H1 (cell line): ENCODE results near the gene DSCAM. TPM values are rescaled to one million over a fixed set of nuclear protein-coding genes. Genes with fewer than 3 reads are reported as not detected.

ENCODE experiments used
- CTCF ChIA-PET: fragments of 300-600 bp; sonication (Branson Sonifier 250); formaldehyde crosslinking; loops from one replicate; lab custom pipeline; 2021; ENCODE audit not compliant: partially characterized antibody; lab: Charles Lee
- POLR2A ChIA-PET: fragments of 300-600 bp; sonication (Branson Sonifier 250); formaldehyde crosslinking; loops from one replicate; lab custom pipeline; 2021; ENCODE audit warnings: inconsistent platforms; ENCODE audit not compliant: partially characterized antibody; lab: Charles Lee
- DNase-seq, 2 experiments: peaks; one replicate each; pipeline versions ENCODE4 v3.0.0 to v3.0.0-alpha.2; 2010 to 2022; ENCODE audit warnings: low spot score in 2 of 2, low read depth in 1 of 2, mixed read lengths in 1 of 2
- FAIRE-seq: peaks from 2 replicates; lab custom pipeline; 2011; peaks lifted over from hg19 to GRCh38; lab: Jason Lieb, UNC
- H2AFZ ChIP-seq: 2 replicates; pipeline ENCODE4 v1.8.1; 2012; ENCODE audit warnings: low read length, inconsistent platforms
- H2AK5ac ChIP-seq: 2 replicates; pipeline ENCODE4 v1.6.1; 2013; ENCODE audit warnings: low read depth, low read length
- H2BK120ac ChIP-seq: replicated peaks from 2 replicates; pipeline ENCODE3; 2013; ENCODE audit warnings: low read depth, low read length, inconsistent platforms
- H2BK12ac ChIP-seq: 2 replicates; pipeline ENCODE4 v1.6.1; 2013; ENCODE audit warnings: low read depth, low read length
- H2BK15ac ChIP-seq: 2 replicates; pipeline ENCODE4 v1.6.1; 2013; ENCODE audit warnings: low read length
- H2BK20ac ChIP-seq: 2 replicates; pipeline ENCODE4 v1.6.1; 2013; ENCODE audit warnings: low read length
- H2BK5ac ChIP-seq: 2 replicates; pipeline ENCODE4 v1.6.1; 2013; ENCODE audit warnings: low read depth, low read length
- H3K14ac ChIP-seq: 2 replicates; pipeline ENCODE4 v1.6.1; 2013; ENCODE audit warnings: inconsistent platforms; ENCODE audit not compliant: insufficient read length
- H3K18ac ChIP-seq: 2 replicates; pipeline ENCODE4 v1.6.1; 2013; ENCODE audit warnings: low read length; ENCODE audit errors: extremely low read depth
- H3K23ac ChIP-seq: 2 replicates; pipeline ENCODE4 v1.6.1; 2013; ENCODE audit warnings: inconsistent platforms; ENCODE audit not compliant: insufficient read length
- H3K23me2 ChIP-seq: 2 replicates; pipeline ENCODE4 v1.6.1; 2013; ENCODE audit warnings: low read depth, low read length
- H3K27ac ChIP-seq: 2 replicates; pipeline ENCODE4 v1.6.1; 2011; ENCODE audit warnings: low read depth, low read length, inconsistent platforms
- H3K27me3 ChIP-seq, 4 experiments: replicated peaks in 1 of 4; 1 replicate in 1 of 4; 2 replicates in 3 of 4; pipeline versions ENCODE4 v1.6.1 to v1.8.1; 2011 to 2013; ENCODE audit warnings: low read length in 3 of 4, mild to moderate bottlenecking in 3 of 4, inconsistent platforms in 2 of 4, mixed read lengths in 2 of 4, moderate library complexity in 1 of 4; ENCODE audit not compliant: control insufficient read depth in 3 of 4, insufficient read depth in 3 of 4; ENCODE audit errors: extremely low read depth in 1 of 4
- H3K36me3 ChIP-seq, 4 experiments: 2 replicates each; pipeline versions ENCODE4 v1.6.1 to v1.8.1; 2011 to 2013; ENCODE audit warnings: mild to moderate bottlenecking in 4 of 4, low read length in 3 of 4, moderate library complexity in 2 of 4, control low read depth in 1 of 4, inconsistent platforms in 1 of 4; ENCODE audit not compliant: insufficient read depth in 4 of 4, control insufficient read depth in 2 of 4
- H3K4ac ChIP-seq: replicated peaks from 2 replicates; pipeline ENCODE3; 2013; ENCODE audit warnings: low read length, low read depth, mixed read lengths, inconsistent platforms; ENCODE audit not compliant: insufficient read length
- H3K4me1 ChIP-seq, 4 experiments: replicated peaks in 1 of 4; 1 replicate in 1 of 4; 2 replicates in 3 of 4; pipeline versions ENCODE4 v1.6.1 to v1.8.1; 2011 to 2013; ENCODE audit warnings: low read length in 3 of 4, inconsistent platforms in 2 of 4, mixed read lengths in 1 of 4; ENCODE audit not compliant: insufficient read depth in 4 of 4, control insufficient read depth in 3 of 4
- H3K4me2 ChIP-seq, 2 experiments: 2 replicates each; pipeline versions ENCODE4 v1.6.1 to v1.8.1; 2011 to 2013; ENCODE audit warnings: low read depth in 2 of 2, low read length in 2 of 2, control low read depth in 1 of 2, inconsistent platforms in 1 of 2, mild to moderate bottlenecking in 1 of 2; ENCODE audit not compliant: insufficient read depth in 1 of 2
- H3K4me3 ChIP-seq, 4 experiments: fragments of 200-600, 300-600 bp in 1 of 4; sonication (generic), shearing (Covaris generic), sonication (Bioruptor Twin) in 1 of 4; 2 replicates each; pipeline versions ENCODE4 v1.5.1 to v1.8.1; 2011 to 2016; ENCODE audit warnings: low read length in 4 of 4, low read depth in 3 of 4, control low read depth in 2 of 4, inconsistent platforms in 2 of 4, mild to moderate bottlenecking in 2 of 4, mixed read lengths in 1 of 4, moderate library complexity in 1 of 4; ENCODE audit not compliant: insufficient read depth in 2 of 4; ENCODE audit errors: extremely low read depth in 1 of 4
- H3K56ac ChIP-seq: replicated peaks from 2 replicates; pipeline ENCODE3; 2013; ENCODE audit warnings: low read depth, mild to moderate bottlenecking, mixed read lengths, low read length, inconsistent platforms; ENCODE audit not compliant: insufficient read length
- H3K79me1 ChIP-seq: 2 replicates; pipeline ENCODE4 v1.6.1; 2013; ENCODE audit warnings: low read depth, low read length, control low read depth
- H3K79me2 ChIP-seq, 2 experiments: 2 replicates each; pipeline versions ENCODE4 v1.6.1 to v1.8.1; 2012 to 2013; ENCODE audit warnings: low read length in 2 of 2, mild to moderate bottlenecking in 2 of 2, inconsistent platforms in 1 of 2; ENCODE audit not compliant: insufficient read depth in 2 of 2, control insufficient read depth in 1 of 2
- H3K9ac ChIP-seq, 4 experiments: replicated peaks in 1 of 4; 1 replicate in 1 of 4; 2 replicates in 3 of 4; pipeline versions ENCODE4 v1.6.1 to v1.8.1; 2011 to 2013; ENCODE audit warnings: low read depth in 3 of 4, low read length in 3 of 4, control low read depth in 2 of 4, mild to moderate bottlenecking in 2 of 4, moderate library complexity in 2 of 4, inconsistent platforms in 1 of 4; ENCODE audit errors: extremely low read depth in 1 of 4
- H3K9me3 ChIP-seq, 2 experiments: 2 replicates each; pipeline versions ENCODE4 v1.6.1 to v1.8.1; 2012 to 2013; ENCODE audit warnings: mild to moderate bottlenecking in 2 of 2, moderate library complexity in 2 of 2, control low read depth in 1 of 2, inconsistent platforms in 1 of 2, low read depth in 1 of 2, low read length in 1 of 2, mixed read lengths in 1 of 2; ENCODE audit not compliant: insufficient read depth in 2 of 2
- H4K20me1 ChIP-seq, 2 experiments: replicated peaks in 1 of 2; 2 replicates each; pipeline versions ENCODE3 to v1.8.1; 2011 to 2013; ENCODE audit warnings: inconsistent platforms in 2 of 2, low read length in 2 of 2, mild to moderate bottlenecking in 1 of 2; ENCODE audit not compliant: insufficient read depth in 2 of 2, control insufficient read depth in 1 of 2
- H4K5ac ChIP-seq: 2 replicates; pipeline ENCODE4 v1.6.1; 2013; ENCODE audit warnings: low read length, low read depth, mixed read lengths, inconsistent platforms; ENCODE audit not compliant: insufficient read length
- H4K8ac ChIP-seq: 2 replicates; pipeline ENCODE4 v1.8.0; 2013; ENCODE audit warnings: mild to moderate bottlenecking, moderate library complexity, low read length, inconsistent platforms; ENCODE audit not compliant: insufficient read depth; ENCODE audit errors: extremely low read depth
- H4K91ac ChIP-seq: replicated peaks from 2 replicates; pipeline ENCODE3; 2013; ENCODE audit warnings: low read length, mixed read lengths, inconsistent platforms; ENCODE audit not compliant: insufficient read length
- BACH1 ChIP-seq: IDR thresholded peaks from 2 replicates; pipeline ENCODE4 v1.6.1; 2012; ENCODE audit warnings: low read length, improper control_type of control experiment
- CREB1 ChIP-seq: IDR thresholded peaks from 2 replicates; pipeline ENCODE4 v1.6.1; 2012; ENCODE audit warnings: inconsistent platforms
- EGR1 ChIP-seq: IDR thresholded peaks from 2 replicates; pipeline ENCODE4 v1.6.1; 2011; ENCODE audit warnings: low read depth, low read length, borderline replicate concordance
- EP300 ChIP-seq, 2 experiments: IDR thresholded peaks; 1 replicate in 1 of 2; 2 replicates in 1 of 2; pipeline ENCODE4 v1.6.1; 2011 to 2012; ENCODE audit warnings: low read depth in 2 of 2, low read length in 2 of 2, mild to moderate bottlenecking in 2 of 2, borderline replicate concordance in 1 of 2, inconsistent platforms in 1 of 2, moderate library complexity in 1 of 2
- GTF2F1 ChIP-seq: IDR thresholded peaks from 2 replicates; pipeline ENCODE4 v1.6.1; 2012; ENCODE audit warnings: low read depth, low read length, improper control_type of control experiment, borderline replicate concordance
- JUND ChIP-seq: IDR thresholded peaks from 2 replicates; pipeline ENCODE4 v1.6.1; 2011; ENCODE audit warnings: mild to moderate bottlenecking, improper control_type of control experiment, low read length
- POLR2A ChIP-seq, 2 experiments: IDR thresholded peaks; 1 replicate in 1 of 2; 2 replicates in 1 of 2; pipeline ENCODE4 v1.6.1; 2011; ENCODE audit warnings: low read depth in 2 of 2, low read length in 2 of 2, mild to moderate bottlenecking in 2 of 2; ENCODE audit errors: control extremely low read depth in 1 of 2
- RBBP5 ChIP-seq: IDR thresholded peaks from 2 replicates; pipeline ENCODE4 v1.7.1; 2012; ENCODE audit warnings: low read depth, mild to moderate bottlenecking, inconsistent platforms, low read length, moderate library complexity, borderline replicate concordance
- SIX5 ChIP-seq: IDR thresholded peaks from 2 replicates; pipeline ENCODE4 v1.6.1; 2011; ENCODE audit warnings: mild to moderate bottlenecking, low read depth, low read length
- SP2 ChIP-seq: IDR thresholded peaks from 2 replicates; pipeline ENCODE4 v1.6.1; 2012; ENCODE audit warnings: mild to moderate bottlenecking, low read length, inconsistent platforms
- SP4 ChIP-seq: IDR thresholded peaks from 2 replicates; pipeline ENCODE4 v1.6.1; 2012; ENCODE audit warnings: low read length, inconsistent platforms
- SRF ChIP-seq: IDR thresholded peaks from 2 replicates; pipeline ENCODE4 v1.6.1; 2011; ENCODE audit warnings: mild to moderate bottlenecking, low read depth, low read length, moderate library complexity
- SUZ12 ChIP-seq: fragments of 200-600 bp; sonication (generic); IDR thresholded peaks from 2 replicates; pipeline ENCODE4 v1.6.1; 2012; ENCODE audit warnings: mild to moderate bottlenecking, inconsistent platforms, low read length, moderate library complexity, mixed read lengths
- TCF12 ChIP-seq: IDR thresholded peaks from 2 replicates; pipeline ENCODE4 v1.6.1; 2011; ENCODE audit warnings: low read depth, mild to moderate bottlenecking, low read length
- WGBS, 2 experiments: shearing (Covaris generic) in 1 of 2; methylation state at CpG; one replicate each; pipeline versions ENCODE4 v1.1.6 to v1.1.7; 2013 to 2015; ENCODE audit warnings: low lambda C conversion rate in 2 of 2, mixed read lengths in 2 of 2, inconsistent platforms in 1 of 2, low coverage in 1 of 2, missing lambda C conversion rate in 1 of 2; ENCODE audit not compliant: insufficient replicate concordance in 2 of 2, insufficient coverage in 1 of 2, insufficient read length in 1 of 2; ENCODE audit errors: extremely low coverage in 1 of 2, missing lambda C conversion rate in 1 of 2; 5-methylcytosine and 5-hydroxymethylcytosine counted together
- polyA plus RNA-seq, 7 experiments: library from polyadenylated mRNA; depleted of rRNA in 3 of 7; stranded (reverse) in 5 of 7; unstranded in 2 of 7; fragments of >200 nt in 5 of 7; fragments of 200-250 nt in 2 of 7; gene quantifications; 1 replicate in 5 of 7; 2 replicates in 1 of 7; 4 replicates in 1 of 7; pipeline versions ENCODE4 v1.2.1 to v1.2.3, GENCODE V29; 2011 to 2013; ENCODE audit warnings: missing spikeins in 2 of 7, mixed read lengths in 2 of 7
- total RNA-seq: library from RNA; stranded (reverse); fragmentation: NEBNext Ultra II Directional; extraction: Animal tissue kit (Norgen Biotek cat#: 25700); gene quantifications from 2 replicates; pipeline ENCODE4 v1.2.1, GENCODE V29; 2021
- TF ChIP-seq, protein P1 (sequence below): IDR thresholded peaks from 2 replicates; pipeline ENCODE4 v1.6.1; 2012; ENCODE audit warnings: inconsistent platforms
- TF ChIP-seq, protein P2 (sequence below): IDR thresholded peaks from 2 replicates; pipeline ENCODE4 v1.6.1; 2011; ENCODE audit warnings: low read depth, mild to moderate bottlenecking, low read length; ENCODE audit not compliant: insufficient read depth

The DSCAM gene
- total and polyA plus RNA-seq, 2 of the 8 experiments (the other 6 are each of a cell fraction or from before 2014, with no cell fraction given): 0.02 to 0.15 TPM

DNA sequence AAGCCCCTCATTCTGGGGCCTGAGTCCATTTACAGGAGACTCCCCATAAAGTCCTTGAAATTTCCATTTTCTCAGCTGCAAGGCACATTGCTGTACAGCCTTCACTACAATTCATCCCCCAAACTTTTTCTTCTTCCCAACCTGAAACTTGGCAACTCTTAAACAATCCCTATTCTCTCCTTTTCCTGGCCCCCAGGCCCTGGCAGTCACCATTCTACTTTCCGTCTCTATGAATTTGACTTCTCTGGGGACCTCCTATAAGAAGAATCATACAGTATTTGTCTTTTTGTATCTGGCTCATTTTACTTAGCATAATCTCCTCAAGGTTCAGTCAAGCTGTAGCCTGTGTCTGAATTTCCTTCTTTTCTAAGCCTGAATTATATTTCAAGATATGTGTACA, 646.8 kb downstream of the DSCAM start:
- H3K79me1 ChIP-seq: no peaks in the 10 kb centered on the region
- H4K91ac ChIP-seq: no peak overlapping the region
- TF ChIP-seq TCF12 (no peak), BACH1 (no peak), CREB1 (no peak), RBBP5 (no peak), EGR1 (no peak), POLR2A (IDR thresholded peaks at IDR 0.05; ENCODE audit: control extremely low read depth in 1 of 2, low read depth in 2 of 2, low read length in 2 of 2) (no peak), SUZ12 (no peak), SP2 (no peak), SP4 (no peak), EP300 (IDR thresholded peaks at IDR 0.05; ENCODE audit: borderline replicate concordance in 1 of 2, low read depth in 2 of 2, low read length in 2 of 2) (no peak), SRF (no peak), GTF2F1 (no peak), SIX5 (no peak), JUND (no peak)
- TF ChIP-seq, protein P1, sequence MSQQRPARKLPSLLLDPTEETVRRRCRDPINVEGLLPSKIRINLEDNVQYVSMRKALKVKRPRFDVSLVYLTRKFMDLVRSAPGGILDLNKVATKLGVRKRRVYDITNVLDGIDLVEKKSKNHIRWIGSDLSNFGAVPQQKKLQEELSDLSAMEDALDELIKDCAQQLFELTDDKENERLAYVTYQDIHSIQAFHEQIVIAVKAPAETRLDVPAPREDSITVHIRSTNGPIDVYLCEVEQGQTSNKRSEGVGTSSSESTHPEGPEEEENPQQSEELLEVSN: no peak
- TF ChIP-seq, protein P2, sequence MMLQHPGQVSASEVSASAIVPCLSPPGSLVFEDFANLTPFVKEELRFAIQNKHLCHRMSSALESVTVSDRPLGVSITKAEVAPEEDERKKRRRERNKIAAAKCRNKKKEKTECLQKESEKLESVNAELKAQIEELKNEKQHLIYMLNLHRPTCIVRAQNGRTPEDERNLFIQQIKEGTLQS: no peak

More for the DNA sequence above, 646.8 kb downstream of the DSCAM start:
- H2AK5ac ChIP-seq: no peak overlapping the region
- no peak overlapping the region for H2BK15ac ChIP-seq
- no peaks in the 10 kb centered on the region for H3K23me2 ChIP-seq
- H3K9ac ChIP-seq: no peak overlapping the region
- no peaks in the 10 kb centered on the region for H3K79me2 ChIP-seq
- H3K14ac ChIP-seq: no peak overlapping the region
- H3K56ac ChIP-seq: no peak overlapping the region
- H2BK12ac ChIP-seq: no peak overlapping the region
- POLR2A ChIA-PET: no interaction called here
- H2BK20ac ChIP-seq: no peak overlapping the region
- H2BK120ac ChIP-seq: no peak overlapping the region
- H3K4me3 ChIP-seq: no peak overlapping the region
- H3K18ac ChIP-seq: no peak overlapping the region
- 86% methylated on average over 1 of the region's 1 CpG; no CpG with 5 or more reads in 1 of the 2 experiments for WGBS, 2 experiments
- no peak overlapping the region for H4K8ac ChIP-seq
- H3K9me3 ChIP-seq: no peaks in the 10 kb centered on the region
- H3K27ac ChIP-seq: no peak overlapping the region
- H2AFZ ChIP-seq: no peak overlapping the region
- H3K27me3 ChIP-seq: no peaks in the 10 kb centered on the region
- DNase-seq: no peak
- no peak for FAIRE-seq
- no peaks in the 10 kb centered on the region for H3K36me3 ChIP-seq
- H4K5ac ChIP-seq: no peak overlapping the region
- no peaks in the 10 kb centered on the region for H4K20me1 ChIP-seq
- no peak overlapping the region for H3K4ac ChIP-seq
- H3K4me2 ChIP-seq: no peak overlapping the region
- no peak overlapping the region for H3K23ac ChIP-seq
- no peaks in the 10 kb centered on the region for H3K4me1 ChIP-seq
- CTCF ChIA-PET: no interaction called here
- no peak overlapping the region for H2BK5ac ChIP-seq
